Testis (tissue), 2 donors: ENCODE data around the gene CASP1.

Experiments used
- CTCF ChIP-seq, 3 experiments: fragments of 450-650 bp in 2 of 3; fragments of 200-600 bp in 1 of 3; sonication (generic) in 1 of 3; IDR thresholded peaks; one replicate each; pipeline ENCODE4 v1.5.1; 2016 to 2019; ENCODE audit warnings: antibody characterized with exemption in 3 of 3, mild to moderate bottlenecking in 2 of 3, moderate library complexity in 1 of 3
- POLR2A ChIP-seq: fragments of 450-650 bp; IDR thresholded peaks from one replicate; pipeline ENCODE4 v1.6.1; 2017; ENCODE audit warnings: antibody characterized with exemption, mild to moderate bottlenecking, moderate library complexity

- TF ChIP-seq CTCF (IDR thresholded peaks at IDR 0.05) (no peak), POLR2A (no peak)
These were observed 35.2 kb downstream of the CASP1 start for GRCh38 chr11:104999721-105000120.
